H1 (cell line): Measurements from ENCODE around the gene PRMT1. TPM values are rescaled to one million over a fixed set of nuclear protein-coding genes. Genes with fewer than 3 reads are reported as not detected.

Source experiments
- ASH2L ChIP-seq: fragments of 200-600, 300-600 bp; sonication (generic); IDR thresholded peaks from one replicate; pipeline ENCODE4 v1.7.1; 2017; ENCODE audit warnings: low read length
- ATF2 ChIP-seq: IDR thresholded peaks from 2 replicates; pipeline ENCODE4 v1.6.1; 2012; ENCODE audit warnings: low read length, inconsistent platforms
- BACH1 ChIP-seq: IDR thresholded peaks from 2 replicates; pipeline ENCODE4 v1.6.1; 2012; ENCODE audit warnings: low read length, improper control_type of control experiment
- CBX5 ChIP-seq: fragments of 300-800, 300-1000 bp; sonication (generic); IDR thresholded peaks from 2 replicates; pipeline ENCODE4 v1.7.1; 2016; ENCODE audit warnings: antibody characterized with exemption, low read length, low read depth
- CREB1 ChIP-seq: IDR thresholded peaks from 2 replicates; pipeline ENCODE4 v1.6.1; 2012; ENCODE audit warnings: inconsistent platforms
- CTCF ChIP-seq, 3 experiments: IDR thresholded peaks; 1 replicate in 2 of 3; 2 replicates in 1 of 3; pipeline versions ENCODE4 v1.5.1 to v1.6.1; 2011; ENCODE audit warnings: low read length in 3 of 3, mild to moderate bottlenecking in 3 of 3, inconsistent platforms in 2 of 3, low read depth in 1 of 3, moderate library complexity in 1 of 3; ENCODE audit not compliant: insufficient read depth in 1 of 3; ENCODE audit errors: control extremely low read depth in 1 of 3
- EZH2 ChIP-seq: fragments of 200-600 bp; sonication (generic); IDR thresholded peaks from 2 replicates; pipeline ENCODE4 v1.7.1; 2012; ENCODE audit warnings: low read depth, mild to moderate bottlenecking, moderate library complexity, low read length, inconsistent platforms; ENCODE audit not compliant: severe bottlenecking
- FOSL1 ChIP-seq: IDR thresholded peaks from 2 replicates; pipeline ENCODE4 v1.6.1; 2011; ENCODE audit warnings: mild to moderate bottlenecking, low read depth, low read length, moderate library complexity; ENCODE audit not compliant: insufficient read depth
- GABPA ChIP-seq: IDR thresholded peaks from 2 replicates; pipeline ENCODE4 v1.6.1; 2011; ENCODE audit warnings: mild to moderate bottlenecking, low read length, moderate library complexity, borderline replicate concordance; ENCODE audit not compliant: insufficient read depth
- GTF2F1 ChIP-seq: IDR thresholded peaks from 2 replicates; pipeline ENCODE4 v1.6.1; 2012; ENCODE audit warnings: low read depth, low read length, improper control_type of control experiment, borderline replicate concordance
- JUN ChIP-seq: IDR thresholded peaks from 2 replicates; pipeline ENCODE4 v1.6.1; 2011; ENCODE audit warnings: low read depth, mild to moderate bottlenecking, improper control_type of control experiment, low read length
- MAX ChIP-seq: IDR thresholded peaks from 2 replicates; pipeline ENCODE4 v1.6.1; 2012; ENCODE audit warnings: inconsistent platforms
- NANOG ChIP-seq: IDR thresholded peaks from 2 replicates; pipeline ENCODE4 v1.6.1; 2011; ENCODE audit warnings: low read length, low read depth, mild to moderate bottlenecking, inconsistent platforms; ENCODE audit not compliant: insufficient read depth, poor library complexity, severe bottlenecking
- POLR2A ChIP-seq, 2 experiments: IDR thresholded peaks; 1 replicate in 1 of 2; 2 replicates in 1 of 2; pipeline ENCODE4 v1.6.1; 2011; ENCODE audit warnings: low read depth in 2 of 2, low read length in 2 of 2, mild to moderate bottlenecking in 2 of 2; ENCODE audit errors: control extremely low read depth in 1 of 2
- RNF2 ChIP-seq: fragments of 200-900, 300-1000 bp; sonication (generic); IDR thresholded peaks from 2 replicates; pipeline ENCODE4 v1.7.1; 2016; ENCODE audit warnings: borderline replicate concordance, low read depth, mild to moderate bottlenecking, antibody characterized with exemption, low read length; ENCODE audit not compliant: poor library complexity, severe bottlenecking; ENCODE audit errors: missing control alignments
- SAP30 ChIP-seq: fragments of 300-600 bp; sonication (generic); IDR thresholded peaks from 2 replicates; pipeline ENCODE4 v1.7.1; 2012; ENCODE audit warnings: low read length, moderate library complexity, mild to moderate bottlenecking, inconsistent platforms; ENCODE audit not compliant: insufficient read depth, insufficient replicate concordance
- SIN3A ChIP-seq, 2 experiments: IDR thresholded peaks in 1 of 2; conservative IDR thresholded peaks in 1 of 2; 2 replicates each; pipeline ENCODE4 v1.6.1; 2011 to 2012; ENCODE audit warnings: low read length in 2 of 2, improper control_type of control experiment in 1 of 2, low read depth in 1 of 2, mild to moderate bottlenecking in 1 of 2
- TBP ChIP-seq: IDR thresholded peaks from 2 replicates; pipeline ENCODE4 v1.6.1; 2011; ENCODE audit warnings: low read depth, low read length, improper control_type of control experiment
- TEAD4 ChIP-seq: IDR thresholded peaks from 2 replicates; pipeline ENCODE4 v1.6.1; 2012; ENCODE audit warnings: low read depth, low read length, inconsistent platforms, mixed read lengths
- polyA plus RNA-seq, 7 experiments: library from polyadenylated mRNA; depleted of rRNA in 3 of 7; stranded (reverse) in 5 of 7; unstranded in 2 of 7; fragments of >200 nt in 5 of 7; fragments of 200-250 nt in 2 of 7; gene quantifications; 1 replicate in 5 of 7; 2 replicates in 1 of 7; 4 replicates in 1 of 7; pipeline versions ENCODE4 v1.2.1 to v1.2.3, GENCODE V29; 2011 to 2013; ENCODE audit warnings: missing spikeins in 2 of 7, mixed read lengths in 2 of 7
- total RNA-seq: library from RNA; stranded (reverse); fragmentation: NEBNext Ultra II Directional; extraction: Animal tissue kit (Norgen Biotek cat#: 25700); gene quantifications from 2 replicates; pipeline ENCODE4 v1.2.1, GENCODE V29; 2021

PRMT1 gene
- total and polyA plus RNA-seq, 2 of the 8 experiments (the other 6 are each of a cell fraction or from before 2014, with no cell fraction given) = 561 to 1,215 TPM

GRCh38 chr19:49672131-49672919 is 4.7 kb upstream of the PRMT1 start (continued):
- no peak for TF ChIP-seq TEAD4
- no peak for TF ChIP-seq TBP
- TF ChIP-seq FOSL1 = no peak
- TF ChIP-seq NANOG = no peak
- TF ChIP-seq MAX = peak; percentile 53
- no peak for TF ChIP-seq BACH1
- TF ChIP-seq ASH2L = peak; percentile 72
- TF ChIP-seq EZH2 = no peak
- no peak for TF ChIP-seq POLR2A (IDR thresholded peaks at IDR 0.05; ENCODE audit: control extremely low read depth in 1 of 2, low read depth in 2 of 2, low read length in 2 of 2)
- peak in 1 of 2 experiments; percentile 69; a peak in 1 of 4 replicates for TF ChIP-seq SIN3A (conservative IDR thresholded peaks at IDR 0.05 in 1 of 2, IDR thresholded peaks at IDR 0.05 in 1 of 2; ENCODE audit: low read depth in 1 of 2, low read length in 2 of 2)
- TF ChIP-seq CBX5 = no peak
- TF ChIP-seq CREB1 = no peak
- no peak for TF ChIP-seq ATF2
- TF ChIP-seq GABPA = no peak
- TF ChIP-seq JUN = no peak
- TF ChIP-seq SAP30 = no peak
- peak; percentile 82 to 96 (median 94) for TF ChIP-seq CTCF (IDR thresholded peaks at IDR 0.05; ENCODE audit: control extremely low read depth in 1 of 3, insufficient read depth in 1 of 3, low read depth in 1 of 3, low read length in 3 of 3)
- no peak for TF ChIP-seq RNF2
- no peak for TF ChIP-seq GTF2F1
